OCI-LY7 (cell line): ENCODE measurements around the gene HS1BP3. TPM values are rescaled to one million over a fixed set of nuclear protein-coding genes. Genes with fewer than 3 reads are reported as not detected.

Source experiments
- BruUV-seq: library from RNA; stranded (reverse); fragments of 400-500 nt; replicated peaks from 2 replicates; lab custom pipeline; 2021; lab: Mats Ljungman, UMichigan
- CTCF ChIA-PET: fragments of 300-600 bp; sonication (Branson Sonifier 250); formaldehyde crosslinking; loops from one replicate; lab custom pipeline; 2022; ENCODE audit warnings: antibody characterized with exemption; ENCODE audit not compliant: unreplicated experiment; lab: Charles Lee
- POLR2A ChIA-PET: fragments of 300-600 bp; sonication (Branson Sonifier 250); formaldehyde crosslinking; loops from one replicate; lab custom pipeline; 2022; ENCODE audit warnings: antibody characterized with exemption; lab: Charles Lee
- DNase-seq: peaks from one replicate; pipeline ENCODE4 v3.0.0-alpha.2; 2015; ENCODE audit warnings: low spot score
- H2AFZ ChIP-seq: fragments of 200-600 bp; sonication (generic), shearing (Covaris generic); 2 replicates; pipeline ENCODE4 v1.6.1; 2014; ENCODE audit warnings: mild to moderate bottlenecking, antibody characterized with exemption, low read length, moderate library complexity
- H3K27ac ChIP-seq: fragments of 200-600 bp; sonication (generic); 2 replicates; pipeline ENCODE4 v1.5.1; 2014; ENCODE audit warnings: mixed run types, low read depth, mild to moderate bottlenecking, moderate library complexity, low read length, inconsistent platforms; ENCODE audit not compliant: poor library complexity, severe bottlenecking
- H3K36me3 ChIP-seq: fragments of 200-600 bp; sonication (generic); 2 replicates; pipeline ENCODE4 v1.6.1; 2014; ENCODE audit warnings: mild to moderate bottlenecking, antibody characterized with exemption, low read length, moderate library complexity, mixed read lengths; ENCODE audit not compliant: insufficient read depth
- H3K4me1 ChIP-seq: fragments of 200-600 bp; sonication (generic); 2 replicates; pipeline ENCODE4 v1.5.1; 2014; ENCODE audit warnings: mild to moderate bottlenecking, low read length; ENCODE audit not compliant: insufficient read depth, poor library complexity, severe bottlenecking
- H3K4me2 ChIP-seq: fragments of 200-600 bp; sonication (generic); 2 replicates; pipeline ENCODE4 v1.6.1; 2014; ENCODE audit warnings: mild to moderate bottlenecking, low read length
- H3K4me3 ChIP-seq: fragments of 200-600 bp; sonication (generic); 2 replicates; pipeline ENCODE4 v1.5.1; 2014; ENCODE audit warnings: mild to moderate bottlenecking, low read depth, low read length; ENCODE audit not compliant: poor library complexity, severe bottlenecking
- H3K79me2 ChIP-seq: fragments of 200-600 bp; sonication (generic); 2 replicates; pipeline ENCODE4 v1.6.1; 2016; ENCODE audit warnings: low read depth, mild to moderate bottlenecking, low read length, moderate library complexity, mixed read lengths; ENCODE audit not compliant: insufficient read depth
- H3K9me2 ChIP-seq: fragments of 200-600 bp; sonication (generic); 2 replicates; pipeline ENCODE4 v1.6.1; 2016; ENCODE audit warnings: mild to moderate bottlenecking, low read length, mixed read lengths; ENCODE audit not compliant: insufficient read depth
- H3K9me3 ChIP-seq: fragments of 200-600 bp; sonication (generic); 2 replicates; pipeline ENCODE4 v1.6.1; 2014; ENCODE audit warnings: mild to moderate bottlenecking, mixed run types, low read length, mixed read lengths
- H4K20me1 ChIP-seq: fragments of 200-600 bp; sonication (generic); 2 replicates; pipeline ENCODE4 v1.6.1; 2014; ENCODE audit warnings: mild to moderate bottlenecking, antibody characterized with exemption, low read length, moderate library complexity, mixed read lengths; ENCODE audit not compliant: insufficient read depth
- EZH2phosphoT487 ChIP-seq: fragments of 200-600 bp; sonication (generic); IDR thresholded peaks from 2 replicates; pipeline ENCODE4 v1.6.1; 2018; ENCODE audit warnings: low read depth, borderline replicate concordance, mild to moderate bottlenecking, mixed run types, antibody characterized with exemption, low read length, moderate library complexity, mixed read lengths
- intact Hi-C: fragments of 100-400 bp; cut with micrococcal nuclease; formaldehyde crosslinking; loops from one replicate; pipeline ENCODE4 v1.10.0; 2022; ENCODE audit not compliant: unreplicated experiment
- total RNA-seq, 2 experiments: library from RNA; depleted of rRNA in 1 of 2; stranded (reverse); fragments of >200 nt in 1 of 2; shearing (Covaris generic) in 1 of 2; gene quantifications; 2 replicates each; pipeline ENCODE4 v1.2.3, GENCODE V29; 2014 to 2022
- TF ChIP-seq, protein P1 (sequence below): fragments of 200-600 bp; sonication (generic); conservative IDR thresholded peaks from 2 replicates; pipeline ENCODE4 v1.5.1; 2014; ENCODE audit warnings: mild to moderate bottlenecking, antibody characterized with exemption, low read length, moderate library complexity, mixed read lengths

Gene HS1BP3
- total RNA-seq, 2 experiments from 2014 or later, result 10.6 to 15.2 TPM

DNA sequence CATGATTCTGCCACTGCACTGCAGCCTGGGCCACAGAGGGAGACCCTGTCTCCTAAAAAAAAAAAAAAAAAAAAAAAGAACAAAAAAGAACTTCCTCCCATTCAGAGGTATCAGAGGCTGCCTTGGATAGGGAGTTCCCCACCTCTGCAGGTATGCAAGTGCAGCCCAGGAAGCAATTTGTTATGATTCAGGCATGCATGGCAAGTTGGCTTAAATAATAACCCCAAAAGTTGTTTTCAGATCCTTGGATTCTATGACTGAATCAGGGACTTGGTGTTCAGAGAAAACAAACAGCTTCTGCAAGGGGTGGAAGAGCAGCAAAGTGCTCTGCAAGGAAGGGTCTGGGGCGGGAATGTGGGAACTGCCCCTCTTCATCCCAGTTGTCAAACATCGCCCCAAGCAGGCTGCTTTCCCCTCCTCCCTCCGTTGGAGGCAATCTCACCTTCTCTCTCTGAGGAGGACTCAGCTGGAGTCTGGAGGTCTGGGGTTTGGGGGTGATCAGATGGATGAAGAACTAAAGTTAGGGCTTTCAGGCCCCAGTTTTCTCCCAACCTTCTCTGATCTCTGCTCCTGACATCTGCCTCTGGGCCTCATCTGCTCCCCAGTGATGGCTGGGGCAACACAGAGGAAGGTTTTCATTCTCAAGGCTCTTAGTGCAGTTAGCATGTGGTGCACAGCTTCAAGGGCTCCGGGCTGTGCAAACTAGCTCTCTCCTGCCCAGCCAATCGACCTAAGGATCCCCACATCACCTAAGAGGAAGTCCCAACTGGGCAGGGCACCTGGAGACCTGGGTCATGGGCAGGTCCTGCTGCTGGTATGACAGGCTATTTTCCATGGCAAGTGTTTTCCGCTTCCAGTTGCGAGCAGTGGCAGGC is 12.5 kb upstream of the HS1BP3 start:
- H2AFZ ChIP-seq, result no peak overlapping the region
- POLR2A ChIA-PET, result interaction anchor here (0.6 kb wide), 1 partner anchor 158 kb away, joined by 5 read pairs; no protein-coding TSS in a partner anchor
- H3K9me2 ChIP-seq, result no peaks in the 10 kb centered on the region
- CTCF ChIA-PET, result interaction anchor here (0.7 kb wide), 1 partner anchor 12 kb away, joined by 3 read pairs; no protein-coding TSS in a partner anchor
- no peak overlapping the region for H3K27ac ChIP-seq
- H3K4me1 ChIP-seq, result peaks cover 7% of the 10 kb centered on the region
- no peak overlapping the region for H3K4me2 ChIP-seq
- no TSS peak for BruUV-seq
- H3K4me3 ChIP-seq, result no peak overlapping the region
- intact Hi-C loops, result loop anchor here (5.0 kb wide), 3 partner anchors 159 to 454 kb away; partner anchors contain the start of gene LDAH
- H4K20me1 ChIP-seq, result no peaks in the 10 kb centered on the region
- no peaks in the 10 kb centered on the region for H3K79me2 ChIP-seq
- no peaks in the 10 kb centered on the region for H3K36me3 ChIP-seq
- no peaks in the 10 kb centered on the region for H3K9me3 ChIP-seq
- TF ChIP-seq, protein P1, sequence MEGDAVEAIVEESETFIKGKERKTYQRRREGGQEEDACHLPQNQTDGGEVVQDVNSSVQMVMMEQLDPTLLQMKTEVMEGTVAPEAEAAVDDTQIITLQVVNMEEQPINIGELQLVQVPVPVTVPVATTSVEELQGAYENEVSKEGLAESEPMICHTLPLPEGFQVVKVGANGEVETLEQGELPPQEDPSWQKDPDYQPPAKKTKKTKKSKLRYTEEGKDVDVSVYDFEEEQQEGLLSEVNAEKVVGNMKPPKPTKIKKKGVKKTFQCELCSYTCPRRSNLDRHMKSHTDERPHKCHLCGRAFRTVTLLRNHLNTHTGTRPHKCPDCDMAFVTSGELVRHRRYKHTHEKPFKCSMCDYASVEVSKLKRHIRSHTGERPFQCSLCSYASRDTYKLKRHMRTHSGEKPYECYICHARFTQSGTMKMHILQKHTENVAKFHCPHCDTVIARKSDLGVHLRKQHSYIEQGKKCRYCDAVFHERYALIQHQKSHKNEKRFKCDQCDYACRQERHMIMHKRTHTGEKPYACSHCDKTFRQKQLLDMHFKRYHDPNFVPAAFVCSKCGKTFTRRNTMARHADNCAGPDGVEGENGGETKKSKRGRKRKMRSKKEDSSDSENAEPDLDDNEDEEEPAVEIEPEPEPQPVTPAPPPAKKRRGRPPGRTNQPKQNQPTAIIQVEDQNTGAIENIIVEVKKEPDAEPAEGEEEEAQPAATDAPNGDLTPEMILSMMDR, result no peak
- TF ChIP-seq EZH2phosphoT487, result no peak
- no peak for DNase-seq

DNA sequence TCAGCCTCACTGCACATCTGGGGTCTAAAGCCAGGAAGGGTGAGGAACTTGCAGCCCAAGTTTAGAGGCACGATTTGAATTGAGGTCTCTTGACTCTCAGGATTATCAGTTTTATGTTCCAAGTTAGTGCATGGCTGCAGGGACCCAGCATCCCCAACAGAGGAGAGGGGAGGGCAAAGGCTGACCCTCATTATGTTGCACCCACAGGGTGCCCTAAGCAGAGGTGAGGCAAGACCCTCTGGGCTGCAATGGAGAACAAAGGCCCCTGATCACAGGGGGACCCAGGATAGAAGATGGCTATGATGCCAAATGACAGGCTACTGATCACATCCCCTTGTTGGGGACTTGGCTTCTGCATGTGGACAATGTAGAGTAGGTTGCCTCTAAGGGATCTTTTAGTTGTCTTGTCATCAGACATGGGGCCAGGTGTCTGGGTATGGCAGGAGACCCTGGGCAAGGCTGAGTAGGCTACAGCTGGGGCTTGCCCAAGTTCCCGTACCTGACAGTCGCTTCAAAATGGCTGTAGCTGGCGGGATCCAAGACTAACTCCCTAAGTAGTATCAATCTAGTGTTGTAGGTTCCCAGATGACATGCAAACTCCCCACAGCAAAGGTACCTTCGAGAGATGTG is 11.5 kb upstream of the HS1BP3 start:
- no peaks in the 10 kb centered on the region for H3K36me3 ChIP-seq
- no peaks in the 10 kb centered on the region for H3K79me2 ChIP-seq
- ChIA-PET POLR2A (interaction anchor here (3.9 kb wide), 1 partner anchor 14 kb away, joined by 30 read pairs; no protein-coding TSS in a partner anchor), CTCF (interaction anchor here (1.4 to 3.3 kb wide), 4 partner anchors 11 to 455 kb away, joined by 4 to 23 read pairs (median 14); no protein-coding TSS in a partner anchor)
- H3K9me2 ChIP-seq, result no peaks in the 10 kb centered on the region
- no peak overlapping the region for H3K4me3 ChIP-seq
- H4K20me1 ChIP-seq, result no peaks in the 10 kb centered on the region
- intact Hi-C loops, result loop anchor here (5.0 kb wide), 3 partner anchors 160 to 455 kb away; partner anchors contain the start of gene LDAH
- TF ChIP-seq EZH2phosphoT487, result no peak
- TF ChIP-seq, protein P1, result no peak
- no peak overlapping the region for H2AFZ ChIP-seq
- no peak for DNase-seq
- H3K4me1 ChIP-seq, result peaks cover 7% of the 10 kb centered on the region
- H3K4me2 ChIP-seq, result no peak overlapping the region
- BruUV-seq, result no TSS peak
- H3K9me3 ChIP-seq, result no peaks in the 10 kb centered on the region
- H3K27ac ChIP-seq, result no peak overlapping the region
